ENCODE results near the gene LZTR1.
"Not testable (repeated sequence)": the region's sequence is repeated elsewhere in the genome, so short reads cannot be mapped to it uniquely, and the experiment has no call there.

The LZTR1 gene

GRCh38 chr22:21032037-21032867, 50.2 kb downstream of the LZTR1 start, which contains the start of gene SLC7A4:
SLC7A4 (minus strand) TSS chr22:21032561; CDS start chr22:21031812, 749 bp downstream.
- FAIRE-seq (no peak), DNase-seq (ENCODE audit: insufficient read length, low spot score) (no peak)
- TF ChIP-seq POU2F2 (IDR thresholded peaks at IDR 0.05; ENCODE audit: low read depth, low read length) (no peak), POLR2AphosphoS5 (IDR thresholded peaks at IDR 0.05; ENCODE audit: low read depth, low read length) (no peak), TAF1 (IDR thresholded peaks at IDR 0.05; ENCODE audit: low read depth, low read length) (no peak), PAX5 (IDR thresholded peaks at IDR 0.05; ENCODE audit: insufficient read depth, low read length, severe bottlenecking) (no peak), POLR2A (IDR thresholded peaks at IDR 0.05; ENCODE audit: low read depth, low read length) (no peak), SPI1 (IDR thresholded peaks at IDR 0.05; ENCODE audit: low read depth, low read length) (no peak)

DNA sequence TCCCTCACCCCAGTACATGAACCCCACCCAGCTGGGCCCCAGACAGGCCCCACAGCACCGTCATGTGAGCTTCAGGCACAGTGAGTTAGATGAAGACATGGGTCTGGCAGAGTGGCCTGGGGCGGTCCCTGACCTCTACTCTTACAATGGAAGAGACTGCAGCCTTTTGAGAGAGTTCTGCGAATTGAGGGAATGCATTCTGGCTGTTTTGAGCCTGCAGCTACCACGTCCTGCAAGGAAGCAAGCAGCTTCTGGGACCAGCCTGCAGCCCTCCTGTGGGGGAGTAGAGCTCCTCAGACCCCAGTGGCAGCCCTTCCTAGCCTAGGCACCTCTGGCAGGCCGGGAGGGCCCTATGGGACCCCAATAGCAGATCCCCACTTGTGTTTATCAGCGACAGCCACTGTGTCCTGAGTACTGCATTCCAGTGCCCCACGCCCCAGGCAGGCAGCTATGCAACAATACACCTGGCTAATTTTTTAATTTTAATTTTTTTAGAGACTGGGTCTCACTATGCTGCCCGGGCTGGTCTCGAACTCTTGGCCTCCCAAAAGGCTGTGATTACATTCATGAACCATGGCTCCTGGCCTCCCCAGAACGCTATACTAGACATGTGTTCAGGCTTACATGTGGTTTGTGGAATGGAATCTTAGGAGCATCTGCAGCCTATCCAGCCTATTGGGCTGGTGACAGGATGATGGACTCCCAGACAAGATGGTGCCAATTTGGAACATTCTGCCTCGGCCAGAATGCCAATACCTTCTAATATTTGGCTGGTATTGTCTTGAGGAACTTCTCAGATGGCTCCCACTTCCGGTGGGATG, 51.0 kb downstream of the LZTR1 start:
- DNase-seq (ENCODE audit: insufficient read length, low spot score) (no peak), FAIRE-seq (no peak)
- TF ChIP-seq POU2F2 (IDR thresholded peaks at IDR 0.05; ENCODE audit: low read depth, low read length) (no peak), POLR2AphosphoS5 (IDR thresholded peaks at IDR 0.05; ENCODE audit: low read depth, low read length) (no peak), PAX5 (IDR thresholded peaks at IDR 0.05; ENCODE audit: insufficient read depth, low read length, severe bottlenecking) (no peak), TAF1 (IDR thresholded peaks at IDR 0.05; ENCODE audit: low read depth, low read length) (no peak), POLR2A (IDR thresholded peaks at IDR 0.05; ENCODE audit: low read depth, low read length) (no peak), SPI1 (IDR thresholded peaks at IDR 0.05; ENCODE audit: low read depth, low read length) (no peak)

DNA sequence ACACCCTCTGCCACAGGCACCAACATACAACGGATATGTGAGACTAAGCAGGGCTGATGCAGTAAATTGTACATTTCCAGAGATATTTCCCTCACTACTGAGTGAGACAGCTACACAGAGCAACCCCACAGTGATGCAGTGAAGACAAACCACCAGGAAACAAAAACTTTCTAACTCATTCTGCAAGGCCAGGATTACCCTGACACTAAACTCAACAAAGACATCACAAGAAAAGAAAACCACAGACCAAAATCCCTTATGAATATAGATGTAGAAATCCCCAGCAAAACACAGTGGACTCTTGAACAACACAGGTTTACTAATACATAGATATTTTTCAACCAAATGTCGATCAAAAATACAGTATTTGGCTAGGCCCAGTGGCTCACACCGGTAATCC, 51.8 kb downstream of the LZTR1 start:
- no peak for TF ChIP-seq PAX5 (IDR thresholded peaks at IDR 0.05; ENCODE audit: insufficient read depth, low read length, severe bottlenecking)
- no peak for TF ChIP-seq POU2F2 (IDR thresholded peaks at IDR 0.05; ENCODE audit: low read depth, low read length)
- TF ChIP-seq POLR2AphosphoS5 (IDR thresholded peaks at IDR 0.05; ENCODE audit: low read depth, low read length): no peak
- no peak for TF ChIP-seq POLR2A (IDR thresholded peaks at IDR 0.05; ENCODE audit: low read depth, low read length)
- no peak for TF ChIP-seq TAF1 (IDR thresholded peaks at IDR 0.05; ENCODE audit: low read depth, low read length)
- no peak for TF ChIP-seq SPI1 (IDR thresholded peaks at IDR 0.05; ENCODE audit: low read depth, low read length)

GRCh38 chr22:21034989-21035388, 52.9 kb downstream of the LZTR1 start:
- FAIRE-seq (no peak), DNase-seq (ENCODE audit: insufficient read length, low spot score) (no peak)
- no peak for TF ChIP-seq POLR2A (IDR thresholded peaks at IDR 0.05; ENCODE audit: low read depth, low read length)

More for the DNA sequence above, 51.8 kb downstream of the LZTR1 start:
- DNase-seq (ENCODE audit: insufficient read length, low spot score): no peak
- FAIRE-seq: no peak

DNA sequence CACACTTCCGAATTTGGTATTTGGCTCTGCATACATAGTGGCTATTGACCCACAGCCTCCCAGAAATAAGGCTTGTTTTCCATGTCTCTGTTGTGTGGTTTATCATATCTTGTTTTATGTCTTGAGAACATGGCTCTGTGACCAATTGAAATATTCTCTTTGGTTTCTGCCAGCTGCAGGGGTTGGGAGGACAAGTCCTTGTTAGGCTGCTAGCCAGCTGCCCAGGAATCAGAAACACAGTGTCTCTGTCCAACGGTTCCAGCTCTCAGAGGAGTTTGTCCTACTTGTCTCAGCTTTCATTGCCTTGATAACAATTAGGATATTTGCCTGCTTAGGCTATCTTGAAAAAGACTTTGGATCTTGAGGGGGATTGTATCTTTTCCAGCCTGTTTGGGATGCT, 56.3 kb downstream of the LZTR1 start:
- FAIRE-seq (no peak), DNase-seq (ENCODE audit: insufficient read length, low spot score) (no peak)
- no peak for TF ChIP-seq TAF1 (IDR thresholded peaks at IDR 0.05; ENCODE audit: low read depth, low read length)
- no peak for TF ChIP-seq POLR2A (IDR thresholded peaks at IDR 0.05; ENCODE audit: low read depth, low read length)
- no peak for TF ChIP-seq POLR2AphosphoS5 (IDR thresholded peaks at IDR 0.05; ENCODE audit: low read depth, low read length)
- no peak for TF ChIP-seq POU2F2 (IDR thresholded peaks at IDR 0.05; ENCODE audit: low read depth, low read length)
- TF ChIP-seq SPI1 (IDR thresholded peaks at IDR 0.05; ENCODE audit: low read depth, low read length): no peak
- TF ChIP-seq PAX5 (IDR thresholded peaks at IDR 0.05; ENCODE audit: insufficient read depth, low read length, severe bottlenecking): no peak

- not testable (repeated sequence) for FAIRE-seq; DNase-seq (ENCODE audit: insufficient read length, low spot score)
These were observed 57.1 kb downstream of the LZTR1 start for GRCh38 chr22:21039158-21039557.

- FAIRE-seq (no peak), DNase-seq (ENCODE audit: insufficient read length, low spot score) (no peak)
- TF ChIP-seq TAF1 (IDR thresholded peaks at IDR 0.05; ENCODE audit: low read depth, low read length): no peak
- TF ChIP-seq SPI1 (IDR thresholded peaks at IDR 0.05; ENCODE audit: low read depth, low read length): no peak
- TF ChIP-seq POLR2A (IDR thresholded peaks at IDR 0.05; ENCODE audit: low read depth, low read length): no peak
- TF ChIP-seq PAX5 (IDR thresholded peaks at IDR 0.05; ENCODE audit: insufficient read depth, low read length, severe bottlenecking): no peak
- no peak for TF ChIP-seq POLR2AphosphoS5 (IDR thresholded peaks at IDR 0.05; ENCODE audit: low read depth, low read length)
- no peak for TF ChIP-seq POU2F2 (IDR thresholded peaks at IDR 0.05; ENCODE audit: low read depth, low read length)
These were observed 59.8 kb downstream of the LZTR1 start for GRCh38 chr22:21041937-21042336.

GRCh38 chr22:21042978-21043859, 61.1 kb downstream of the LZTR1 start:
- no peak for TF ChIP-seq SPI1 (IDR thresholded peaks at IDR 0.05; ENCODE audit: low read depth, low read length)
- no peak for TF ChIP-seq PAX5 (IDR thresholded peaks at IDR 0.05; ENCODE audit: insufficient read depth, low read length, severe bottlenecking)
- TF ChIP-seq POLR2AphosphoS5 (IDR thresholded peaks at IDR 0.05; ENCODE audit: low read depth, low read length): no peak
- no peak for TF ChIP-seq POLR2A (IDR thresholded peaks at IDR 0.05; ENCODE audit: low read depth, low read length)
- no peak for TF ChIP-seq POU2F2 (IDR thresholded peaks at IDR 0.05; ENCODE audit: low read depth, low read length)
- TF ChIP-seq TAF1 (IDR thresholded peaks at IDR 0.05; ENCODE audit: low read depth, low read length): no peak
- no peak for DNase-seq (ENCODE audit: insufficient read length, low spot score)
- no peak for FAIRE-seq

Measured in GM12891 (cell line).